ENCODE results near the gene BRD1.

BRD1 gene

GRCh38 chr22:49848690-49849160, 21.1 kb upstream of the BRD1 start:
- no peak overlapping the region for H3K4me3 Mint-ChIP-seq

GRCh38 chr22:49847751-49848689, 20.3 kb upstream of the BRD1 start:
- Mint-ChIP-seq H3K4me3 (peak overlapping the region; percentile 24), H3K9me3 (no peaks in the 10 kb centered on the region), H3K27ac (no peak overlapping the region), H3K4me1 (peaks cover 16% of the 10 kb centered on the region), H3K36me3 (ENCODE audit: low read depth) (no peaks in the 10 kb centered on the region), H3K27me3 (peaks cover 33% of the 10 kb centered on the region)
- DNase-seq (no peak), ATAC-seq (no peak)

More at GRCh38 chr22:49848690-49849160, 21.1 kb upstream of the BRD1 start:
- Mint-ChIP-seq H3K4me1 (peaks cover 16% of the 10 kb centered on the region), H3K27me3 (peaks cover 33% of the 10 kb centered on the region), H3K9me3 (no peaks in the 10 kb centered on the region), H3K27ac (no peak overlapping the region), H3K36me3 (ENCODE audit: low read depth) (no peaks in the 10 kb centered on the region)
- DNase-seq (no peak), ATAC-seq (no peak)

- Mint-ChIP-seq H3K4me3 (no peak overlapping the region), H3K9me3 (no peaks in the 10 kb centered on the region), H3K4me1 (peaks cover 8% of the 10 kb centered on the region), H3K27me3 (peaks cover 24% of the 10 kb centered on the region), H3K27ac (no peak overlapping the region), H3K36me3 (ENCODE audit: low read depth) (no peaks in the 10 kb centered on the region)
- DNase-seq (no peak), ATAC-seq (no peak)
Observed at GRCh38 chr22:49845666-49846459, 18.2 kb upstream of the BRD1 start.

GRCh38 chr22:49845241-49845640, 17.6 kb upstream of the BRD1 start:
- ATAC-seq: no peak
- no peak for DNase-seq
- no peaks in the 10 kb centered on the region for H3K36me3 Mint-ChIP-seq (ENCODE audit: low read depth)
- no peak overlapping the region for H3K4me3 Mint-ChIP-seq
- peaks cover 19% of the 10 kb centered on the region for H3K27me3 Mint-ChIP-seq
- H3K27ac Mint-ChIP-seq: no peak overlapping the region
- H3K4me1 Mint-ChIP-seq: peaks cover 8% of the 10 kb centered on the region
- H3K9me3 Mint-ChIP-seq: no peaks in the 10 kb centered on the region

GRCh38 chr22:49838771-49839717, 11.4 kb upstream of the BRD1 start:
- H3K9me3 Mint-ChIP-seq: no peaks in the 10 kb centered on the region
- ATAC-seq (peak; percentile 94), DNase-seq (peak; percentile 84)
- peaks cover 42% of the 10 kb centered on the region for H3K4me1 Mint-ChIP-seq
- peak overlapping the region; percentile 74 for H3K4me3 Mint-ChIP-seq
- H3K27ac Mint-ChIP-seq: peak overlapping the region; percentile 96
- no peaks in the 10 kb centered on the region for H3K27me3 Mint-ChIP-seq
- no peaks in the 10 kb centered on the region for H3K36me3 Mint-ChIP-seq (ENCODE audit: low read depth)

- Mint-ChIP-seq H3K27me3 (no peaks in the 10 kb centered on the region), H3K9me3 (no peaks in the 10 kb centered on the region), H3K27ac (no peak overlapping the region), H3K4me3 (no peak overlapping the region), H3K36me3 (ENCODE audit: low read depth) (no peaks in the 10 kb centered on the region), H3K4me1 (peaks cover 47% of the 10 kb centered on the region)
- ATAC-seq (no peak), DNase-seq (no peak)
Observed at GRCh38 chr22:49833340-49834007, 5.8 kb upstream of the BRD1 start.

- Mint-ChIP-seq H3K27ac (peak overlapping the region; percentile 57), H3K4me1 (peaks cover 50% of the 10 kb centered on the region), H3K27me3 (no peaks in the 10 kb centered on the region), H3K36me3 (ENCODE audit: low read depth) (peaks cover 10% of the 10 kb centered on the region), H3K4me3 (peak overlapping the region; percentile 34), H3K9me3 (no peaks in the 10 kb centered on the region)
- no peak for DNase-seq
- ATAC-seq: no peak
Observed at GRCh38 chr22:49829044-49829853, 1.6 kb upstream of the BRD1 start.

- Mint-ChIP-seq H3K4me1 (peaks cover 50% of the 10 kb centered on the region), H3K36me3 (ENCODE audit: low read depth) (peaks cover 16% of the 10 kb centered on the region), H3K27ac (peak overlapping the region; percentile 39), H3K4me3 (no peak overlapping the region), H3K27me3 (no peaks in the 10 kb centered on the region), H3K9me3 (no peaks in the 10 kb centered on the region)
- DNase-seq (no peak), ATAC-seq (no peak)
Observed at GRCh38 chr22:49828599-49828965, 909 bp upstream of the BRD1 start.

GRCh38 chr22:49827271-49827852, 311 bp downstream of the BRD1 start:
- ATAC-seq (peak; percentile 5), DNase-seq (no peak)
- H3K36me3 Mint-ChIP-seq (ENCODE audit: low read depth): peaks cover 22% of the 10 kb centered on the region
- no peak overlapping the region for H3K27ac Mint-ChIP-seq
- peak overlapping the region; percentile 29 for H3K4me3 Mint-ChIP-seq
- H3K4me1 Mint-ChIP-seq: peaks cover 47% of the 10 kb centered on the region
- H3K9me3 Mint-ChIP-seq: no peaks in the 10 kb centered on the region
- no peaks in the 10 kb centered on the region for H3K27me3 Mint-ChIP-seq

GRCh38 chr22:49826603-49827270, 936 bp downstream of the BRD1 start:
- peak; percentile 37 for DNase-seq
- Mint-ChIP-seq H3K4me1 (peaks cover 52% of the 10 kb centered on the region), H3K4me3 (peak overlapping the region; percentile 90), H3K9me3 (no peaks in the 10 kb centered on the region), H3K27ac (peak overlapping the region; percentile 93), H3K27me3 (no peaks in the 10 kb centered on the region), H3K36me3 (ENCODE audit: low read depth) (peaks cover 25% of the 10 kb centered on the region)
- peak; percentile 5 for ATAC-seq

GRCh38 chr22:49825944-49826602, 1.6 kb downstream of the BRD1 start:
- DNase-seq (peak; percentile 71), ATAC-seq (peak; percentile 82)
- Mint-ChIP-seq H3K4me3 (peak overlapping the region; percentile 90), H3K27me3 (no peaks in the 10 kb centered on the region), H3K9me3 (no peaks in the 10 kb centered on the region), H3K4me1 (peaks cover 53% of the 10 kb centered on the region), H3K27ac (peak overlapping the region; percentile 93), H3K36me3 (ENCODE audit: low read depth) (peaks cover 29% of the 10 kb centered on the region)

- Mint-ChIP-seq H3K4me1 (peaks cover 52% of the 10 kb centered on the region), H3K36me3 (ENCODE audit: low read depth) (peaks cover 34% of the 10 kb centered on the region), H3K9me3 (no peaks in the 10 kb centered on the region), H3K4me3 (peak overlapping the region; percentile 90), H3K27ac (peak overlapping the region; percentile 93), H3K27me3 (no peaks in the 10 kb centered on the region)
- ATAC-seq (no peak), DNase-seq (no peak)
Observed at GRCh38 chr22:49825436-49825835, 2.2 kb downstream of the BRD1 start.
